Activated CD4-positive, alpha-beta memory T cell treated with anti-CD3 and anti-CD28 coated beads for 36 hours (primary cell): ENCODE measurements around the gene MYO5C. TPM values are rescaled to one million over a fixed set of nuclear protein-coding genes. Genes with fewer than 3 reads are reported as not detected.
A peak's percentile ranks its signal among the peaks of the same experiment; 100 is the strongest.

Experiments used
- CTCF ChIA-PET: fragments of 350-600 bp; sonication (Branson Sonifier 250); formaldehyde crosslinking; loops from one replicate; lab custom pipeline; 2021; ENCODE audit warnings: antibody characterized with exemption, inconsistent platforms; lab: Charles Lee
- POLR2A ChIA-PET: fragments of 350-600 bp; sonication (Branson Sonifier 250); formaldehyde crosslinking; loops from one replicate; lab custom pipeline; 2021; ENCODE audit warnings: antibody characterized with exemption; lab: Charles Lee
- DNase-seq: peaks from one replicate; pipeline ENCODE4 v3.0.0-alpha.2; 2020
- H3K27ac Mint-ChIP-seq: one replicate; pipeline ENCODE4 v1.8.0; 2021; ENCODE audit warnings: mixed read lengths
- H3K27me3 Mint-ChIP-seq: one replicate; pipeline ENCODE4 v1.8.0; 2021; ENCODE audit warnings: mixed read lengths
- H3K36me3 Mint-ChIP-seq: one replicate; pipeline ENCODE4 v1.8.0; 2021; ENCODE audit warnings: mixed read lengths
- H3K4me1 Mint-ChIP-seq: one replicate; pipeline ENCODE4 v1.8.0; 2021; ENCODE audit warnings: low read depth, mixed read lengths
- H3K4me3 Mint-ChIP-seq: one replicate; pipeline ENCODE4 v1.8.0; 2021; ENCODE audit warnings: mild to moderate bottlenecking, mixed read lengths
- H3K9me3 Mint-ChIP-seq: one replicate; pipeline ENCODE4 v1.8.0; 2021; ENCODE audit warnings: mixed read lengths
- intact Hi-C: fragments of 100-400 bp; cut with micrococcal nuclease; formaldehyde crosslinking; loops from one replicate; pipeline ENCODE4 v1.15.1; 2023
- total RNA-seq, 2 experiments: library from RNA; stranded (reverse); gene quantifications; one replicate each; pipeline ENCODE4 v1.2.3, GENCODE V29; 2021

The MYO5C gene
- total RNA-seq, 2 experiments from 2014 or later: 0.27 to 0.50 TPM

GRCh38 chr15:52193791-52194190 is 101.8 kb downstream of the MYO5C start:
- Mint-ChIP-seq H3K27ac (no peak overlapping the region), H3K9me3 (no peaks in the 10 kb centered on the region), H3K4me1 (no peaks in the 10 kb centered on the region), H3K4me3 (no peak overlapping the region), H3K36me3 (no peaks in the 10 kb centered on the region), H3K27me3 (no peaks in the 10 kb centered on the region)
- POLR2A ChIA-PET: no interaction called here
- CTCF ChIA-PET: interaction anchor here (0.7 to 1.9 kb wide), 2 partner anchors 10 to 15 kb away, joined by 4 to 11 read pairs; no protein-coding TSS in a partner anchor
- intact Hi-C loops: no loop called here
- no peak for DNase-seq

- H3K27ac Mint-ChIP-seq: no peak overlapping the region
- H3K4me1 Mint-ChIP-seq: no peaks in the 10 kb centered on the region
- H3K9me3 Mint-ChIP-seq: no peaks in the 10 kb centered on the region
- H3K36me3 Mint-ChIP-seq: no peaks in the 10 kb centered on the region
- intact Hi-C loops: no loop called here
- no peak overlapping the region for H3K4me3 Mint-ChIP-seq
- ChIA-PET CTCF (interaction anchor here (1.0 to 1.9 kb wide), 2 partner anchors 9 to 15 kb away, joined by 3 to 11 read pairs; no protein-coding TSS in a partner anchor), POLR2A (no interaction called here)
- DNase-seq: no peak
- H3K27me3 Mint-ChIP-seq: no peaks in the 10 kb centered on the region
Measured at GRCh38 chr15:52193321-52193720, 102.3 kb downstream of the MYO5C start.

GRCh38 chr15:52191207-52191606 is 104.4 kb downstream of the MYO5C start, which contains the start of gene GNB5:
Gene GNB5 (minus strand): TSS chr15:52191392. CDS start chr15:52184676, 6,716 bp downstream.
- Mint-ChIP-seq H3K4me3 (no peak within 1 kb of the TSS), H3K4me1 (no peaks in the 10 kb centered on the region), H3K36me3 (no peaks in the 10 kb centered on the region), H3K27ac (no peak within 1 kb of the TSS), H3K27me3 (no peaks in the 10 kb centered on the region), H3K9me3 (no peaks in the 10 kb centered on the region)
- CTCF ChIA-PET: interaction anchor here (1.2 kb wide), 1 partner anchor 18 kb away, joined by 4 read pairs; no protein-coding TSS in a partner anchor
- POLR2A ChIA-PET: no interaction called here
- DNase-seq: no peak
- intact Hi-C loops: no loop called here

- H3K4me1 Mint-ChIP-seq: peaks cover 2% of the 10 kb centered on the region
Measured at GRCh38 chr15:52186651-52187486, 108.7 kb downstream of the MYO5C start.

GRCh38 chr15:52185151-52185561 is 110.4 kb downstream of the MYO5C start:
- ChIA-PET CTCF (interaction anchor here (0.6 to 2.0 kb wide), 2 partner anchors 42 to 108 kb away, joined by 3 to 16 read pairs; no protein-coding TSS in a partner anchor), POLR2A (no interaction called here)
- Mint-ChIP-seq H3K27me3 (no peaks in the 10 kb centered on the region), H3K4me3 (no peak overlapping the region), H3K9me3 (peaks cover 3% of the 10 kb centered on the region), H3K27ac (no peak overlapping the region), H3K36me3 (peaks cover 1% of the 10 kb centered on the region), H3K4me1 (peaks cover 10% of the 10 kb centered on the region)
- intact Hi-C loops: no loop called here
- DNase-seq: no peak

More at GRCh38 chr15:52186651-52187486, 108.7 kb downstream of the MYO5C start:
- Mint-ChIP-seq H3K27me3 (no peaks in the 10 kb centered on the region), H3K36me3 (peaks cover 1% of the 10 kb centered on the region), H3K4me3 (no peak overlapping the region), H3K9me3 (peaks cover 3% of the 10 kb centered on the region), H3K27ac (no peak overlapping the region)
- intact Hi-C loops: no loop called here
- DNase-seq: no peak
- CTCF ChIA-PET: interaction anchor here (1.2 to 2.4 kb wide), 3 partner anchors 21 to 38 kb away, joined by 3 to 10 read pairs (median 3); no protein-coding TSS in a partner anchor
- POLR2A ChIA-PET: interaction anchor here (1.0 to 1.5 kb wide), 3 partner anchors 11 to 469 kb away, joined by 3 read pairs; no protein-coding TSS in a partner anchor

DNA sequence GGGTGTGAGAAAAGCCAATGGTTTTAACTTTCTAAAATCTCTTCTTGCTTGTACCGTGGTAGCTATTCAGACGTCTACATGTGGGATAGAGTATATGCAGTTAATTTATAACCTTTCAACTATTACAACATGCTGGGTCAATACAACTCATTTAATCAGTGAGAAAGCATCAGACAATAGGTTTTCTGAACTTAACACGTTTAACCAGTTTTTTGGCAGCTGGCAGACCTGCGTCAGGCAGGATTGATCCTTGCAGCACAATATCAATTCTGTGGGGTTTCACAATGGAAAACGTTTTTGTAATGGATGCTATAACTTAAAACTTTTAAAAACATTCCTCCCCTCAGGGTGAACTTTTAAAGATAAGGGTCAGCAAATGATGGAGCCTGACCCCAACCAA is 110.9 kb downstream of the MYO5C start:
- H3K9me3 Mint-ChIP-seq: peaks cover 3% of the 10 kb centered on the region
- ChIA-PET CTCF (interaction anchor here (0.9 to 2.5 kb wide), 8 partner anchors 8 to 44 kb away, joined by 3 to 17 read pairs (median 4); no protein-coding TSS in a partner anchor), POLR2A (no interaction called here)
- peaks cover 1% of the 10 kb centered on the region for H3K36me3 Mint-ChIP-seq
- H3K4me3 Mint-ChIP-seq: no peak overlapping the region
- H3K27me3 Mint-ChIP-seq: no peaks in the 10 kb centered on the region
- H3K27ac Mint-ChIP-seq: no peak overlapping the region
- intact Hi-C loops: no loop called here
- DNase-seq: no peak
- H3K4me1 Mint-ChIP-seq: peaks cover 10% of the 10 kb centered on the region

DNA sequence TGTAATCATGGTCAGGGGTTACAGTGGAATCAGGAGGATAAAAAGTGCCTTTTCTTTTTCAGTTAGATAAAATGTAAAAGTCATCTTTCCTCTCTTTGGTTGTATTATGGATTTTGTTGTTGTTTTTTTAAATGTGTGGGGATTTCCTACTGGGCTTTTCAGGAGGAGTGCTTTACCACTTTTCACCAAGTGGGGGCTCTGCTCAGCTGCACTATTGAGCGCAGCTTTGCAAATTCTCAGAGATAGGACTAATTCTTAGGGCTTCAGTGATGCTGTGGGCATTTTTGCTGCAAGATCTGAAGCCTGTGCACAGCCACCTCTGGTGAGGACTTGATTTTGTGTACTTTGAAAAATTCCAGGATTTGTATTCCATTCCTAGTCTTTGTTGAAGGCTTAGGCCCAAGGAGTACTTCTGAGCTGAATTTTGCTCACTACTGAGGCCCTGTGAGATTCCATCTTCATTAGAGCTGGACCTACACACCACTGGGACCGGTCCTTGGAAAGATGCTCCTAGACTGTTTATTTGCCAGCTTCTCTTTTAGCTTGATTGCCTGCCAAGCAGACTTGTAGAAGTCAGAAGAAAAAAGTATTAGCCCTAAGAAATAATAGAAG is 111.9 kb downstream of the MYO5C start:
- DNase-seq: peak; percentile 44
- H3K4me3 Mint-ChIP-seq: no peak overlapping the region
- intact Hi-C loops: no loop called here
- POLR2A ChIA-PET: no interaction called here
- CTCF ChIA-PET: interaction anchor here (0.6 to 2.5 kb wide), 15 partner anchors 9 to 247 kb away, joined by 3 to 17 read pairs (median 4); no protein-coding TSS in a partner anchor
- H3K36me3 Mint-ChIP-seq: peaks cover 1% of the 10 kb centered on the region
- H3K9me3 Mint-ChIP-seq: peaks cover 3% of the 10 kb centered on the region
- H3K27ac Mint-ChIP-seq: no peak overlapping the region
- no peaks in the 10 kb centered on the region for H3K27me3 Mint-ChIP-seq
- H3K4me1 Mint-ChIP-seq: peaks cover 15% of the 10 kb centered on the region

DNA sequence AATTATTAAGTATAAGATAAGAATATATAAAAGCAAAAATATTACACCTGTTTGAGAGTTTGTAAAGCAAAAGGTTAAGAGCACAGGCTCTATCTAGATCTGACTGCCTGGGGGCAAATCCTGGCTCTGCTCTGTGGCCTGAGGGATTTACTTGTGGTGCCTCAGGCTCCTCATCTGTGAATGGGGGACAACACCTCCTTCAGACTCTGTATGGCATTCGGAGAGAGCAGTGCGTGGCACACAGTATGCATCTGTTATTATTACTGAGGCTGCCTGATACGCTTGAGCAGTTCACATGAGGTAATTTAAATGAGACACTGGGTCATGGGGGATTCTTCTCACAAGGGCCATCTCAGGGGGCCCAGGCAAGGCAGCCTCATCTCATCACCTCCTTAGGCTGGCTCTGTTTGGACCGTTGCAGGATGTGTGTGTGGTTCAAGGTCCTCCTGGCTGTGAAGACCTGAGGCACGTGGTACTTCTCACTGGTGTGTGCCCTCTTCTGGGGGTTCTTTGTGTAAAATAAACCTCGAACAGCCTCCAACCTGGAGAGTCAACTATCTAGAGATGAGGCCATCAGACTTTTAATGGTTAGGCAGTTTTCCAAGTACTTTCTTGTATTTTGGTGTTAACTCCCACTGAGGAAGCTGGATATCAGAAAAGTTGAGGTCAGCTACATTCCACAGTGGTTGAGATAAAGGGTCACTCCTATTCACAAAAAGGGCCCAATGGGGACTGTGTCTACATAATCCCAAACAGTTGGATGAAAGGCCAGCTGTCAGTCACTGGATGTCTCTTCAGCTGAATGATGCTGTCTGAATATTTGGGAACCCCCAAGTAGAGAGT is 113.4 kb downstream of the MYO5C start:
- CTCF ChIA-PET: interaction anchor here (2.5 kb wide), 1 partner anchor 43 kb away, joined by 12 read pairs; no protein-coding TSS in a partner anchor
- DNase-seq: no peak
- Mint-ChIP-seq H3K9me3 (peaks cover 3% of the 10 kb centered on the region), H3K27ac (no peak overlapping the region), H3K36me3 (peaks cover 1% of the 10 kb centered on the region), H3K27me3 (no peaks in the 10 kb centered on the region), H3K4me1 (peaks cover 24% of the 10 kb centered on the region), H3K4me3 (no peak overlapping the region)
- intact Hi-C loops: no loop called here
- POLR2A ChIA-PET: no interaction called here

GRCh38 chr15:52180851-52181450 is 114.7 kb downstream of the MYO5C start:
- ChIA-PET POLR2A (interaction anchor here (1.0 kb wide), 1 partner anchor 122 kb away, joined by 3 read pairs; no protein-coding TSS in a partner anchor), CTCF (no interaction called here)
- Mint-ChIP-seq H3K36me3 (peaks cover 1% of the 10 kb centered on the region), H3K4me1 (peaks cover 28% of the 10 kb centered on the region), H3K27me3 (no peaks in the 10 kb centered on the region), H3K27ac (no peak overlapping the region), H3K4me3 (peak overlapping the region; percentile 82), H3K9me3 (peaks cover 3% of the 10 kb centered on the region)
- DNase-seq: no peak
- intact Hi-C loops: loop anchor here (1.0 kb wide), 1 partner anchor 46 kb away; no protein-coding TSS in a partner anchor

- peak overlapping the region; percentile 86 for H3K27ac Mint-ChIP-seq
- peaks cover 28% of the 10 kb centered on the region for H3K4me1 Mint-ChIP-seq
- peak; percentile 53 for DNase-seq
- H3K36me3 Mint-ChIP-seq: peaks cover 1% of the 10 kb centered on the region
- ChIA-PET CTCF (interaction anchor here (1.5 to 5.0 kb wide), 2 partner anchors 36 to 47 kb away, joined by 4 to 21 read pairs; no protein-coding TSS in a partner anchor), POLR2A (interaction anchor here (0.6 to 2.3 kb wide), 5 partner anchors 9 to 379 kb away, joined by 3 to 9 read pairs (median 5); no protein-coding TSS in a partner anchor)
- H3K4me3 Mint-ChIP-seq: peak overlapping the region; percentile 82
- intact Hi-C loops: loop anchor here (1.0 kb wide), 1 partner anchor 47 kb away; no protein-coding TSS in a partner anchor
- no peaks in the 10 kb centered on the region for H3K27me3 Mint-ChIP-seq
- H3K9me3 Mint-ChIP-seq: peaks cover 3% of the 10 kb centered on the region
Measured at GRCh38 chr15:52180196-52180835, 115.3 kb downstream of the MYO5C start.
